Islet of Langerhans (tissue), 1 donor: ENCODE results near the gene CLASRP.
"Not testable (repeated sequence)": the region's sequence is repeated elsewhere in the genome, so short reads cannot be mapped to it uniquely, and the experiment has no call there.

Source experiments
- FAIRE-seq: peaks from one replicate; lab custom pipeline; 2011; peaks lifted over from hg19 to GRCh38; lab: Jason Lieb, UNC

Gene CLASRP, protein sequence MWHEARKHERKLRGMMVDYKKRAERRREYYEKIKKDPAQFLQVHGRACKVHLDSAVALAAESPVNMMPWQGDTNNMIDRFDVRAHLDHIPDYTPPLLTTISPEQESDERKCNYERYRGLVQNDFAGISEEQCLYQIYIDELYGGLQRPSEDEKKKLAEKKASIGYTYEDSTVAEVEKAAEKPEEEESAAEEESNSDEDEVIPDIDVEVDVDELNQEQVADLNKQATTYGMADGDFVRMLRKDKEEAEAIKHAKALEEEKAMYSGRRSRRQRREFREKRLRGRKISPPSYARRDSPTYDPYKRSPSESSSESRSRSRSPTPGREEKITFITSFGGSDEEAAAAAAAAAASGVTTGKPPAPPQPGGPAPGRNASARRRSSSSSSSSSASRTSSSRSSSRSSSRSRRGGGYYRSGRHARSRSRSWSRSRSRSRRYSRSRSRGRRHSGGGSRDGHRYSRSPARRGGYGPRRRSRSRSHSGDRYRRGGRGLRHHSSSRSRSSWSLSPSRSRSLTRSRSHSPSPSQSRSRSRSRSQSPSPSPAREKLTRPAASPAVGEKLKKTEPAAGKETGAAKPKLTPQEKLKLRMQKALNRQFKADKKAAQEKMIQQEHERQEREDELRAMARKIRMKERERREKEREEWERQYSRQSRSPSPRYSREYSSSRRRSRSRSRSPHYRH

DNA sequence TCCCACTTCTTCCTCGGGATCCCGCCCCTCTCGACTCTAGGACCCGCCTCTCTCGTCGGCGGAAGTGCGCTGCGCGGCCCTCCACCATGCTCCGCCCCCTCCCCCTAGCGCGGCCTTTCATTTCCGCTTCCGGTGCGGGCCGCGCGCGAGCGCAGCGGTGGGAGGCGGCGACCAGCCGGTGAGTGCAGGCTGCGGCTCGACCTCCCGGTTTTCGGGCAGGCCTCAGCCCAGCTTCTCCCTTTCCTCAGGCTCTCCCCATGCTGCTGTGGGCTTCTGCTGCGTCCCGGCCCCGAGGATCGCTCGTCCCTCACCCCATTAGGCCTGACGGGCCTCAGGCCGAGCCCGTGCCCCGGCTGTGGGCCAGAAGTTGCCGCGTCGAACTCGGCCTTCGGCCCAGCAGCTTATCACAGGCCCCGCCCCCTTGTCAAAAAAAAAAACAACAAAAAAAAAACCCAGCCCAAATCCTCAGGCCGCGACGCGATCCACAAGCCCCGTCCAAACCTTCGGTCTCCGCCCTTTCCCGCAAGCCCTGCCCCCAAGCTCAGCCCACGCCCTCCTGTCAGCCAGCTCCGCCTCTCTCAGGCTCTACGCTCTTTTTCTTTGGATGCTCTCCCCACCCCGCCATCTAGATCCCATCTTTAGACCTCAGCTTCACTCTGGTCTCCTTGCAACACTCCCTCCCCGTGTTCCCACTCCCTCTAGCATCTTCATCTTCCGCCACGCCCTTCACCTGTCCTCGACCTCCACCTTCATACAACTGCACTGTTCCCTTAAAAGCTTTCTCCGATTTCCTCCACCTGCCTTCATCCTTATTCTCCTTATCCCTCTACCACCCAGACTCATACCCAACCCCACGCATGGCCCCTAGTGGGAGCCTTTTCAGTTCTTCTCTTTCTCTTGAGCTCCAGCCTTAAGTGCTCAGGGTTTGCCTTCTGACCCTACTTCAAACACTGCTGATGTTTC, at the start of gene CLASRP:
CLASRP (plus strand) TSS at position 115 of the 963 bp plus-strand sequence. CDS start 1,168 bp downstream, outside the sequence.
- FAIRE-seq, result no peak

DNA sequence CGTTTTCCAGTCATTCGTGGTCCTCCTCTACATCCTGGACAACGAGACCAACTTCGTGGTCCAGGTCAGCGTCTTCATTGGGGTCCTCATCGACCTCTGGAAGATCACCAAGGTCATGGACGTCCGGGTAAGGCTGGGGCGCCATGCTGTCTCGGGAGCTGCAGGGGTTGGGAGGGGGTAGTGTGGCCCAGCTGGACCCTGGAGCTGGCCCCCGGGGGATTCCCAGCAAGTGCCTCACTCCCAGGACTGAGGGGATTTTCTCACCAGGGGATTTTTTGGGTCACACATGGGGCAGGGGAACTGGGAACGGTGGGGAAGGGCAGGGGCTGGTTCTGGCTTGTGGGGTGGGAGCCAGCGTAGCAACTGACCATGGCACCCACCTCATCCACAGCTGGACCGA, 48.4 kb upstream of the CLASRP start:
- no peak for FAIRE-seq

DNA sequence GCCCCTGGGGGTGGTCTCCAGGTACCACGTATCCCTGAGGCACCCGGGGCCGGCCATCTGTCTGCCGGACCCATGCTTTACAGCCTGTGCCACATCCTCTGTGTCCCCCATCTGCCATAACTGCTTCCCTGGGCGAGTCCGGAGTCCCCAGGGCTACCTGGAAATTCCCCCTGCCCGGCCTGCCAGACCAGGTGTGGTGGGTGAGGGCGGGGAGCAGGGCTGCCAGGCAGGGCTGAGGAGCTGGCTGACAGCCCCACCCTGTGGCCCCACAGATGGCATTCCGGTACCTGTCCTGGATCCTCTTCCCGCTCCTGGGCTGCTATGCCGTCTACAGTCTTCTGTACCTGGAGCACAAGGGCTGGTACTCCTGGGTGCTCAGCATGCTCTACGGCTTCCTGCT, 47.9 kb upstream of the CLASRP start:
- FAIRE-seq, result no peak

DNA sequence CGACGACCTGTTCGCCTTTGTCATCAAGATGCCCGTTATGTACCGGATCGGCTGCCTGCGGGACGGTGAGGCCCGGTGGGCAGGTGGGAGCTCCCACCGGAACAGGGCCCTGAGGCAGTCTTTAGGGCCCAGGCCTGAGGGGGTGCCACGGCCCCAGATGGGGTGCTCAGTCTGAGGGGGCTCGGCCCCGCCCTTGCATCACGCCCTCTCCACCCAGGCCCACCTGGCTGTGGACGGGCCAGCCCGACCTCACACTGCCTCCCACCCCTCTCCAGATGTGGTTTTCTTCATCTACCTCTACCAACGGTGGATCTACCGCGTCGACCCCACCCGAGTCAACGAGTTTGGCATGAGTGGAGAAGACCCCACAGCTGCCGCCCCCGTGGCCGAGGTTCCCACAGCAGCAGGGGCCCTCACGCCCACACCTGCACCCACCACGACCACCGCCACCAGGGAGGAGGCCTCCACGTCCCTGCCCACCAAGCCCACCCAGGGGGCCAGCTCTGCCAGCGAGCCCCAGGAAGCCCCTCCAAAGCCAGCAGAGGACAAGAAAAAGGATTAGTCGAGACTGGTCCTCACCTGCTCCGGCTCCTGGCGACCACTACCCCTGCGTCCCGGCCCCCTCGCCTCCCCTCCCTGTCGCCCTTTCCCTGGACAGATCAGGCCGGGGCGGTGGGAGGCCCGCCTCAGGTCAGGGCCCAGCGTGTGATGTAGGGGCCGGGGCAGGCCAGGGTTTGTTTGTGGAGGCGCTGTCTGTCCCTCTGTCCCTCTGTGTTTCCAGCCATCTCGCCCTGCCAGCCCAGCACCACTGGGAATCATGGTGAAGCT, 46.3 kb upstream of the CLASRP start:
- FAIRE-seq, result no peak

DNA sequence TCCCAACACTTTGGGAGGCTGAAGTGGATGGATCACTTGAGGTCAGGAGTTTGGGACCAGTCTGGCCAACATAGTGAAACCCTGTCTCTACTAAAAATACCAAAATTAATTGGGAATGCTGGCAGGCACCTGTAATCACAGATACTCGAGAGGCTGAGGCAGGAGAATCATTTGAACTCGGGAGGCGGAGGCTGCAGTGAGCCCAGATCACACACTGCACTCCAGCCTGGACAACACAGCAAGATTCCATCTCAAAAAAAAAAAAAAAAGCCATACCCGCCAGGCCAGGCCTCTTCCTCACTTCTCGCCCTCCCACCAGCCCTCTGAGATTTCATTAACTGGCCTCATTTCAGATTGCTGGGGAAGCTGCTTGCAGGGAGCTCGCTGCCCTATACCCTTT, 45.3 kb upstream of the CLASRP start:
- FAIRE-seq, result no peak

DNA sequence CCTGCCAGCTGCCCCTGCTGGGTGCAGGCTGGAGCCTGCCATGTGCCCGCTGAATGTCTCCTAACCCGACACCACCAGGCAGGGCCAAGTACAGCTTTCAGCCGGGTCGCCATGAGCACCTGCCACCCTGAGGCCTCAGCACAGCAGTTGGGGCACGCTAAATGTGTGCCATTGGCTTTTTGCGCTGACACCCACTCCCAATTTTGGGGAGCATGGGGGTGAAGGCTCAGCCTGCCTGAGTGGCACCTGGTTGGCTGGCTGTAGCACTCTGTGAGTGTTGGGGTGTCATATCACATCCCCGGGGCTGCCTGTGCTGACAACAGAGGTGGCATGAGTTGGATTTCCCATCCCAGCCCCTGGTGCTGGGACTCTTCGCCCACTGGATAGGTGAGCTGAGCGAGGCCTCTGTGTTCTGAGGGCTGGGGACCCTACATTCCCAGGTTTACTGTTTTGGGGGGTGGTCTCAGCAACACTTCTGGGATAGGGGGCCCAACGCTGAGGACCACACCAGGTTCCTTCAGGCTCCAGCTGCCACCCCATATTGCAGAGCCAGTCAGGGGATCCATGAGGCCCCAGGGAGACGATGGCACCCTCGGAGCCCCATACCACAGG, 44.8 kb upstream of the CLASRP start:
- no peak for FAIRE-seq

DNA sequence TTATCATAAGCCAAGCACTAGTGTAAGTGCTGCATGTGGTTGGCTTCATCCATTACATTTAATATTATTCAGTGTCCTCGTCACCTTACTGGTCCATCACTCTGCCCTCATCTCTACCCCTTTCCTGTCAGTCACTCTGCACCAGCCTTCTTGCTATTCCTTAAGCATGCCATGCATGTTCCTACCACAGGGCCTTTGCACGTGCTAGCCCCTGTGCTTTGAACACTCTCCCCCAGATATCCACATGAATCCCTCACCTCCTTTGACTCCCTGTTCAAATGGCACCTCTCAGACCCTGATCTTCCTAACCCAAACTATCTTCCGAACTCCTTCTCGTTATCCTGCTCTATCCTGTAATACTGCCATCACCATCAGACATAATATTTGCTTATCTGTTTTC, 40.8 kb upstream of the CLASRP start:
- FAIRE-seq, result no peak

DNA sequence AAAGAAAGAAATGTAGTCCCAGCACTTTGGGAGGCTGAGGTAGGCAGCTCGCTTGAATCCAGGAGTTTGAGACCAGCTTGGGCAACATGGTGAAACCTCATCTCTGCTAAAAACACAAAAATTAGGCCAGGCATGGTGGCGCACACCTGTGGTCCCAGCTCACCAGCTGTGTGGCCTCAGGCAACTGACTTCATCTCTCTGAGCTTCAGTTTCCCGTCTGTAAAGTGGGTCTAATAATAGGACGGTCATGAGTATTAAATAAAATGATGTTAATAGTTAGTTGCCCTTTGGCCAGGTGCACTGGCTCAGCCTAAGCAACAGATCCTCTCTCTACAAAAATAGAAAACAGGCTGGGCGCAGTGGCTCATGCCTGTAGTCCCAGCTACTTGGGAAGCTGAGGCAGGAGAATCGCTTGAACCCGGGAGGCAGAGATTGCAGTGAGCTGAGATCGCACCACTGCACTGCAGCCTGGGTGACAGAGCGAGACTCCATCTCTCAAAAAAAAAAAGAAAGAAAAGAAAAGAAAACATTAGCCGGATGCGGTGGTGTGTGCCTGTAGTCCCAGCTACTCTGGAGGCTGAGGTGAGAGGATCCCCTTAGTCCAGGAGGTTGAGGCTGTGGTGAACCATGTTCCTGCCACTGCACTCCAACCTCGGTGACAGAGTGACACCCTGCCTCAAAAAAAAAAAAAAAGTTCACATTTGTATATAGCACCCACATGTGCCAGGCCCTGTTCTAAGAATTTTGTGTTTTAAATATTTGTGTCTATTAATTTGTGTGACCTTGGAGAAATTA, 39.5 kb upstream of the CLASRP start:
- not testable (repeated sequence) for FAIRE-seq

DNA sequence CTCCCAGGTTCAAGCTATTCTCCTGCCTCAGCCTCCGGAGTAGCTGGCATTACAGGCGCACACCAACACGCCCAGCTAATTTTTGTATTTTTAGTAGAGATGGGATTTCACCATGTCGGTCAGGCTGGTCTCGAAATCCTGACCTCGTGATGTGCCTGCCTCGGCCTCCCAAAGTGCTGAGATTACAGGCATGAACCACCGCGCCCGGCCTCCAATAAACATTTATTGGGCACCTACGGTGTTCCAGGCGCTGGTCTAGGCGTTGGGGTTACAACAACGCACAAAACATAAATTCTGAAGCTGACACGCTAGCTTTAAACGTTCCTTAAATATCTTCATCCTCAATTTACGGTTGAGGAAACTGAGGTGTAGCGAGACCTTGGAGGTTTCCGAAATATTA, 38.2 kb upstream of the CLASRP start:
- FAIRE-seq, result not testable (repeated sequence)

DNA sequence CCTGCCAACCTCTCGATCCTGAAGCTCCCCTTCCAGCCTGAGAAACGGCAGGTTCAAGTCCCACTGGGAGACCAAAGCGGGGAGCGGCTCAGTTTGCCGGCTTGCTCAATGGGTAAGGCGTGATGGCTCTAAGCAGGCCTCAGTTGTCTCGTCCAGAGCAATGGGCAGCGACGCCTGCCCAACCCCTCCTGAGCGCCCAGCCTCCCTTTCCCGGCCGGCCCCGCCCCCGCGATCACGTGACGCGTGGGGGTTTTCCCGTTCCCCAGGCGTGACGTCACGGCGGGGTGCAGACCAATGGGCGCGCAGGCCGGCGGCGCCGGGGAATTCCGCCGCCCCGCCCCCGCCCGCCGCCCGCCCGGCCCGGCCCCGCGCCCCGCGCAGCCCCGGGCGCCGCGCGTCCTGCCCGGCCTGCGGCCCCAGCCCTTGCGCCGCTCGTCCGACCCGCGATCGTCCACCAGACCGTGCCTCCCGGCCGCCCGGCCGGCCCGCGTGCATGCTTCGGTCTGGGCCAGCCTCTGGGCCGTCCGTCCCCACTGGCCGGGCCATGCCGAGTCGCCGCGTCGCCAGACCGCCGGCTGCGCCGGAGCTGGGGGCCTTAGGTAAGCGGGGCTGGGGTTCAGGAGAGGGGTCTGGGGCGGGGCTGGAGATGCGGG, 37.6 kb upstream of the CLASRP start, which contains the start of gene RELB:
RELB (plus strand) TSS at position 378 of the 653 bp plus-strand sequence; CDS start at position 494, 116 bp downstream.
- FAIRE-seq, result no peak

DNA sequence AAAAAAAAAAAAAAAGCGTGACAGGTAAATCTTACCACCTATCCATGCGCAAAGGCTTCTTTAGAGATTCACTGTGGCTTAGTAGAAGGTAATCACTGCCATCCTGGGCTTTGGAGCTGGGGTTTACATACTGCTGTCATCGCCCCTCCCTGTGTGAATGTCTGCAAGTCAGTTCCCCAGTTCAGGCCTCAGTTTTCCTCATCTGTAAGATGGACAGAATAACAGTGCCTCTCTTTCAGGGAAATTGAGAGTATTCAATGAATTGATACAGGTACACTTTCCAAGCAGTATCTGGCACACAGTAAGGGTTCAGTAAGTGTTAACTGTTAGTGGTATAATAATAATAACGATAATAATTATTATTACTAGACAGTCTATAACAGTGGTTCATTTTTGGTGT, 35.4 kb upstream of the CLASRP start:
- FAIRE-seq, result no peak

DNA sequence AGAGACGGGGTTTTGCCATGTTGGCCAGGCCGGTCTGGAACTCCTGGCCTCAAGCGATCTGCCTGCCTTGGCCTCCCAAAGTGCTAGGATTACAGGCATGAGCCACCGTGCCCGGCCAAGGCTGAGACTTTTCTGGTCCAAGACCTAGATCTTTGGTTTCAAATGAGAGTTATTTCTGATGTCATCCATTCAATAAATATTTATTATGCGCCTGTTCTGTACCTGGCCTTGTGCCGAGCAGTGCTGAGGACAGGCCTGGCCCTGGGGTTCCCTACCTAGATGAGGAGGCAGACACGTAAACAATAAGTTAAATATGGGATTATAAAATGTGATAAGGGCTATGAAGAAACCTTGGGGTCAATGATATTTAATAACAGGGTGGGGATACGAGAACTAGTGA, 33.1 kb upstream of the CLASRP start:
- FAIRE-seq, result no peak

DNA sequence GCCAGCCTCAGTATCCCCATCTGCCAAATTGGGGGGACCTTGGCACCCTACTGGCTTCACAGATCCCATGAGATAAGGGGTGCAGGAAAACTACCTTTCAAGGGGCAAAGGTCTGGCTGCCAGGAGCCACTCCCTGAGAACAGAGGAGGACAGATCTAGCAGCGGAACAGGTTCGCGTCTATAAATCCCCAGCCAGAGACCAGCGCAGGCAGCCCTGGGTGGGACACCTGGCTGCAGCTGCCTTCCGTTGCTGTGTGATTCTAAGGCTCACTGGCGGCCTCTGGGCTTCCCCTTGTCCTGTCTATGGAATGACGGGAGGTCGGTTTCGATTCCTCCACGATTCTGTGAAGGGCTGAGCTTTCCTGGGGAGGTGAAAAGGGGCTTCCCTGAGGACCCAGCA, 30.3 kb upstream of the CLASRP start:
- no peak for FAIRE-seq

DNA sequence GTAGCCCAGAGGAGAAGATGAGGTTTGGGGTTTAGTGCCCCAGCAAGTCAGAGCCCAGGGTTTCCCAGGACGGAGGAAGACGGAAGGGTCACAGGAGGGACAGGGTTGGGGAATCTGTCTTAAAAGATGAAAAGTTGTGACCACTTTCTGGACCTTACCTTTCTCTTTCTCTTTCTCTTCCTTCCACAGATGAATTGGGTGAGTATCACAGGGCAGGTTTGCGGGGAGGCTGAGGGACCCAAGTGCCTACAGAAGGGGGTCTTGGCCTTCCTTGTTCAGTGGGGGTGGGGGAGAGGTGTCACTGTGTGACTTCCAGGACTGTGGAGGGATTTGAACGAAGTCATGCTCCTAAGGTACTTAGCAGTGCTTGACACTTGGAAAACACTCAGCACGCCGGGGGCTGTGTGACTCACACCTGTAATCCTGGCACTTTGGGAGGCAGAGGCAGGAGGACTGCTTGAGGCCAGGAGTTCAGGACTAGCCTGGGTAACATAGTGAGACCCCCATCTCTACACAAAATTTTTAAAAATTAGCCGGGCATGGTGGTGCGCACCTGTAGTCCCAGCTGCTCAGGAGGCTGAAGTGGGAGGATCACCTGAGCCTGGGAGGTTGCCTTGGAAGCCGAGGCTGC, 29.1 kb upstream of the CLASRP start:
- no peak for FAIRE-seq

DNA sequence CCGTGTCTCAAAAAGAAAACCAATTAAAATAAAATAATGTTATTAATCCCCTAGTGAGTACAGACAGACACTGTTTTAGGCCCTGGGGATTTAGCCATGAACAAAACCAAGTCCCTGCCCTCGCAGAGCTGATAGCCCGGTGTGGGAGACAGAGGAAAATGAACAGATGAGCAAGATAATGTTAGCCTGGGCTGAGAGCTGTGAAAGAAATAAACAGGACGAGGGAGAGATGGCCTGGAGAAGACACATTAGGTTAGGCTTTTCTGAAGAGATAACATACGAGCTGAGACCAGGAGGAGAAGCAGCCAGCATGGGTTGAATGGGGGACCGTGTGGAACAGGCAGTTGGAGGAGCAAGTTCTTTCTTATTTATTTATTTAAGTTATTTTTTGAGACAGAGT, 28.5 kb upstream of the CLASRP start:
- no peak for FAIRE-seq

DNA sequence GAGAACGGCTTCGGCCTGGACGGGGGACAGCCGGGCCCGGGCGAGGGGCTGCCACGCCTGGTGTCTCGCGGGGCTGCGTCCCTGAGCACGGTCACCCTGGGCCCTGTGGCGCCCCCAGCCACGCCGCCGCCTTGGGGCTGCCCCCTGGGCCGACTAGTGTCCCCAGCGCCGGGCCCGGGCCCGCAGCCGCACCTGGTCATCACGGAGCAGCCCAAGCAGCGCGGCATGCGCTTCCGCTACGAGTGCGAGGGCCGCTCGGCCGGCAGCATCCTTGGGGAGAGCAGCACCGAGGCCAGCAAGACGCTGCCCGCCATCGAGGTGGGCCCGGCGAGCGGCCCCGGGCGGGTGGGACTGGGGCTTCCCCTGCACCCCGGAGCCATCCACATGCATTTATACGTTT, 26.9 kb upstream of the CLASRP start:
- no peak for FAIRE-seq

DNA sequence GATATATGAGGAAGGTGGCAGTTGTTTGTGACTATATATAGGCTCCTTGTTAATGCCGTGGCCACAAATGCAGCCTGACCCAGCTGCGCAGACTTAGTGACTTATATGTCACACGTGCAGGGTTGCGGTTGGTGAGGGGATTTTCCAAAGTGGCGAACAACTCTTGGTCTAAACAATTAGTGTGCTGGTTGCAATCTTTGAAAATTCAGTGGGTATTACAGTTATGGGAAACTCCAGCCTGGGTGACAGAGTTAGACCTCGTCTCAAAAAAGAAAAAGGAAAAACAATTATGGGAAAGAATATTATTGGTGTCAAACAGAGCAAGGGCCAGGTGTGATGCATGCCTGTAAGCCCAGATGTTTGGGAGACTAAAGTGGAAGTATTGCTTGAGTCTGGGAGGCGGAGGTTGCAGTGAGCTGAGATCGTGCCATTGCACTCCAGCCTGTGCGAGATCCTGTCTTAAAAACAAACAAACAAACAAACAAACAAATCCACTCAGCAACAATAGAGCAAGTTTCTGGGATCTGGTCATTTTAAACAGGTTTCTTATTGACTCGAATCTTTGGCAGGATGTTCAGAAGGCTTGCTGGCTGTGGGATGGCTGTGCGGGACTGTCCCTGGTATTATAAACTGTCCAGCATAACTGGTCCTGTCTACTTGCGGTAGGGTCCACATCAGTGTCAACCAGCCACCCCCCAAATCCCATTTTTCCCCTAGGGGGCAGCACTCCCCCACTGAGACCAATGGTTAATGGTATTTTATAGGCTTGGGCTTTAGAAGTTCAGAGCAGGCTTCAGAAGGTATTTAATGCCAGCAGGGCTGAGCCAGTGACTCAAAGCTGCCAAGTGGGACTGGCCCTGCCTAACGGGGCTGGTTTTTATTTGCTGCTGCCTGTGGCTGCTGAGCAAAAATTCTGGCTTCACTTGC, 22.2 kb upstream of the CLASRP start:
- FAIRE-seq, result no peak

DNA sequence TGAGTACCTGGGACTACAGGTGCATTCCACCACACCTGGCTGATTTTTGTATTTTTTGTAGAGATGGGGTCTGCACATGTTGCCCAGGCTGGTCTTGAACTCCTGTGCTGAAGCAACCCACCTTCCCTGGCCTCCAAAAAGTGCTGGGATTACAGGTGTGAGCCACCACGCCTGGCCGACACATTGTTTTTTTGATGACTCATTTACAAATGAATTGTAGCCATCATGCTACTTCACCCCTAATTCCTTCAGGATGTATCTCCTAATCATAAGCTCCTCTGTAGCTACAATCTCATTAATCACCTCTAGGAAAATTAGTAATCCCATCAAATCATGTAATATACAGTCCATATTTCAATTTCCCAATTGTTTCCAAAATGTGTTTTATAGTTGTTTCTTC, 19.7 kb upstream of the CLASRP start:
- FAIRE-seq, result no peak
